ENCODE measurements around the gene SLC39A7.

Gene SLC39A7

GRCh38 chr6:33170176-33171015, 30.3 kb upstream of the SLC39A7 start:
- DNase-seq = no peak

- DNase-seq = no peak
Observed at GRCh38 chr6:33171016-33171879, 29.4 kb upstream of the SLC39A7 start.

- no peak for DNase-seq
Observed at GRCh38 chr6:33171880-33172687, 28.6 kb upstream of the SLC39A7 start.

- DNase-seq = no peak
Observed at GRCh38 chr6:33172688-33173534, 27.8 kb upstream of the SLC39A7 start.

- DNase-seq = no peak
Observed at GRCh38 chr6:33173535-33174180, 27.0 kb upstream of the SLC39A7 start.

- DNase-seq = no peak
Observed at GRCh38 chr6:33174784-33175183, 25.9 kb upstream of the SLC39A7 start.

GRCh38 chr6:33175436-33176069, 25.1 kb upstream of the SLC39A7 start:
- no peak for DNase-seq

GRCh38 chr6:33176906-33177305, 23.8 kb upstream of the SLC39A7 start:
- no peak for DNase-seq

- no peak for DNase-seq
Observed at GRCh38 chr6:33177552-33178446, 22.9 kb upstream of the SLC39A7 start.

- no peak for DNase-seq
Observed at GRCh38 chr6:33178755-33179475, 21.8 kb upstream of the SLC39A7 start.

GRCh38 chr6:33181141-33181540, 19.5 kb upstream of the SLC39A7 start:
- DNase-seq = no peak

GRCh38 chr6:33183071-33183683, 17.5 kb upstream of the SLC39A7 start:
- no peak for DNase-seq

GRCh38 chr6:33185190-33185589, 15.5 kb upstream of the SLC39A7 start:
- DNase-seq = no peak

- no peak for DNase-seq
Observed at GRCh38 chr6:33185654-33186187, 14.9 kb upstream of the SLC39A7 start.

- DNase-seq = no peak
Observed at GRCh38 chr6:33187809-33188208, 12.9 kb upstream of the SLC39A7 start.

GRCh38 chr6:33189164-33189563, 11.5 kb upstream of the SLC39A7 start:
- no peak for DNase-seq

- DNase-seq = no peak
Observed at GRCh38 chr6:33189625-33190448, 10.8 kb upstream of the SLC39A7 start.
